ENCODE measurements around the gene SEMA3D.
A peak's percentile ranks its signal among the peaks of the same experiment; 100 is the strongest.

The SEMA3D gene

DNA sequence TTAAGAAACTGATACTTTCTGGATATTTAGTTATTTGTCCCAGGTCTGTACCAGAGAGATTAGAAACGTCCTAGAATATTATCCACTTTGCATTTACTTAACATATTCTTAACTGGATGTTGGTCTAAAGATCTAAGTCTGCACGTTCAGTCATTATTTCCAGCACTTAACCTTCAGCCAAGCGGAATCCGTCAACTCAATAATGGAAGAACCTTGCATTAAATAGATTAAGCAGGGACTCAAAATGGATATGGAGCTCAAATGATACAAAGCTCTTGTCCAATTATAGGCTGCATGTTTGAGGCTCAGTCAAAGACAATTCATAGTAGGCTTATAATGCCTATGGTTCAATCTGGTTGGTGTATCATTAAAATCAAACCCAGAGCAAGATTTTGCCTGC is 162.9 kb downstream of the SEMA3D start:
- no peak overlapping the region for H3K18ac ChIP-seq (ENCODE audit: low read length)
- no peak overlapping the region for H3K4ac ChIP-seq (ENCODE audit: low read depth, low read length)
- H3K4me2 ChIP-seq (ENCODE audit: low read length), result no peak overlapping the region
- H3K14ac ChIP-seq (ENCODE audit: low read length), result no peak overlapping the region
- no peak overlapping the region for H3K23ac ChIP-seq (ENCODE audit: low read length)
- no peaks in the 10 kb centered on the region for H3K36me3 ChIP-seq (ENCODE audit: control insufficient read depth in 1 of 2, insufficient read depth in 2 of 2, low read length in 2 of 2)
- H3K9ac ChIP-seq (ENCODE audit: low read length), result no peak overlapping the region
- no peak for DNase-seq
- no peaks in the 10 kb centered on the region for H3K79me1 ChIP-seq (ENCODE audit: low read length)
- H4K91ac ChIP-seq (ENCODE audit: low read depth, low read length), result no peak overlapping the region
- H2AFZ ChIP-seq (ENCODE audit: insufficient read depth, low read length, poor library complexity), result no peak overlapping the region
- H3K27ac ChIP-seq (ENCODE audit: low read depth, low read length), result no peak overlapping the region
- H2BK5ac ChIP-seq (ENCODE audit: low read depth, low read length, poor library complexity), result no peak overlapping the region
- no CpG with 5 or more reads among the region's 4 CpGs for WGBS (ENCODE audit: extremely low coverage, insufficient coverage, insufficient read length)
- H3K4me1 ChIP-seq (ENCODE audit: control insufficient read depth in 1 of 2, insufficient read depth in 2 of 2, low read length in 2 of 2), result peaks cover 2% of the 10 kb centered on the region in 2 experiments
- no peak overlapping the region for H4K8ac ChIP-seq (ENCODE audit: low read depth, low read length)
- no peak overlapping the region for H2AK5ac ChIP-seq (ENCODE audit: low read length)
- H3K4me3 ChIP-seq (ENCODE audit: low read depth, low read length), result no peak overlapping the region
- no peaks in the 10 kb centered on the region for H3K9me3 ChIP-seq (ENCODE audit: insufficient read depth, low read depth, low read length)
- H4K12ac ChIP-seq (ENCODE audit: low read depth, low read length), result no peak overlapping the region
- no peak overlapping the region for H2BK120ac ChIP-seq (ENCODE audit: insufficient read depth, low read length, poor library complexity)
- no peak overlapping the region for H2BK12ac ChIP-seq (ENCODE audit: low read length)
- no peaks in the 10 kb centered on the region for H3K79me2 ChIP-seq (ENCODE audit: control insufficient read depth, insufficient read depth, low read length, poor library complexity)
- no peaks in the 10 kb centered on the region for H3K27me3 ChIP-seq (ENCODE audit: insufficient read depth, low read length)

- H3K9ac ChIP-seq (ENCODE audit: low read length), result no peak overlapping the region
- H3K36me3 ChIP-seq (ENCODE audit: control insufficient read depth in 1 of 2, insufficient read depth in 2 of 2, low read length in 2 of 2), result no peaks in the 10 kb centered on the region
- H3K23ac ChIP-seq (ENCODE audit: low read length), result no peak overlapping the region
- H3K14ac ChIP-seq (ENCODE audit: low read length), result no peak overlapping the region
- H2BK12ac ChIP-seq (ENCODE audit: low read length), result no peak overlapping the region
- no peak overlapping the region for H2BK5ac ChIP-seq (ENCODE audit: low read depth, low read length, poor library complexity)
- H3K79me1 ChIP-seq (ENCODE audit: low read length), result no peaks in the 10 kb centered on the region
- no peak overlapping the region for H4K12ac ChIP-seq (ENCODE audit: low read depth, low read length)
- H4K8ac ChIP-seq (ENCODE audit: low read depth, low read length), result no peak overlapping the region
- no peaks in the 10 kb centered on the region for H3K9me3 ChIP-seq (ENCODE audit: insufficient read depth, low read depth, low read length)
- H3K4ac ChIP-seq (ENCODE audit: low read depth, low read length), result no peak overlapping the region
- H2AK5ac ChIP-seq (ENCODE audit: low read length), result no peak overlapping the region
- no CpG with 5 or more reads among the region's 2 CpGs for WGBS (ENCODE audit: extremely low coverage, insufficient coverage, insufficient read length)
- H3K27me3 ChIP-seq (ENCODE audit: insufficient read depth, low read length), result no peaks in the 10 kb centered on the region
- H3K18ac ChIP-seq (ENCODE audit: low read length), result no peak overlapping the region
- no peak overlapping the region for H3K27ac ChIP-seq (ENCODE audit: low read depth, low read length)
- no peak overlapping the region for H2AFZ ChIP-seq (ENCODE audit: insufficient read depth, low read length, poor library complexity)
- no peaks in the 10 kb centered on the region for H3K79me2 ChIP-seq (ENCODE audit: control insufficient read depth, insufficient read depth, low read length, poor library complexity)
- H2BK120ac ChIP-seq (ENCODE audit: insufficient read depth, low read length, poor library complexity), result no peak overlapping the region
- H3K4me2 ChIP-seq (ENCODE audit: low read length), result no peak overlapping the region
- peak; percentile 3 to 85 for DNase-seq
- no peak overlapping the region for H3K4me3 ChIP-seq (ENCODE audit: low read depth, low read length)
- H3K4me1 ChIP-seq (ENCODE audit: control insufficient read depth in 1 of 2, insufficient read depth in 2 of 2, low read length in 2 of 2), result peaks cover 2% of the 10 kb centered on the region in 2 experiments
- H4K91ac ChIP-seq (ENCODE audit: low read depth, low read length), result no peak overlapping the region
Observed at GRCh38 chr7:85023066-85023712, 163.7 kb downstream of the SEMA3D start.

GRCh38 chr7:85022064-85022697 is 164.7 kb downstream of the SEMA3D start:
- Histone ChIP-seq H2AK5ac (ENCODE audit: low read length) (no peak overlapping the region), H3K4me3 (ENCODE audit: low read depth, low read length) (no peak overlapping the region), H2BK5ac (ENCODE audit: low read depth, low read length, poor library complexity) (no peak overlapping the region), H3K23ac (ENCODE audit: low read length) (no peak overlapping the region), H4K12ac (ENCODE audit: low read depth, low read length) (no peak overlapping the region), H4K91ac (ENCODE audit: low read depth, low read length) (no peak overlapping the region), H2BK120ac (ENCODE audit: insufficient read depth, low read length, poor library complexity) (no peak overlapping the region), H3K9me3 (ENCODE audit: insufficient read depth, low read depth, low read length) (no peaks in the 10 kb centered on the region), H3K36me3 (ENCODE audit: control insufficient read depth in 1 of 2, insufficient read depth in 2 of 2, low read length in 2 of 2) (no peaks in the 10 kb centered on the region), H3K4me1 (ENCODE audit: control insufficient read depth in 1 of 2, insufficient read depth in 2 of 2, low read length in 2 of 2) (peaks cover 2% of the 10 kb centered on the region in 2 experiments), H4K8ac (ENCODE audit: low read depth, low read length) (no peak overlapping the region), H3K14ac (ENCODE audit: low read length) (no peak overlapping the region), H2AFZ (ENCODE audit: insufficient read depth, low read length, poor library complexity) (no peak overlapping the region), H3K18ac (ENCODE audit: low read length) (no peak overlapping the region), H3K27me3 (ENCODE audit: insufficient read depth, low read length) (no peaks in the 10 kb centered on the region), H3K4ac (ENCODE audit: low read depth, low read length) (no peak overlapping the region), H3K4me2 (ENCODE audit: low read length) (no peak overlapping the region), H3K79me2 (ENCODE audit: control insufficient read depth, insufficient read depth, low read length, poor library complexity) (no peaks in the 10 kb centered on the region), H3K27ac (ENCODE audit: low read depth, low read length) (no peak overlapping the region), H3K79me1 (ENCODE audit: low read length) (no peaks in the 10 kb centered on the region), H3K9ac (ENCODE audit: low read length) (no peak overlapping the region), H2BK12ac (ENCODE audit: low read length) (no peak overlapping the region)
- WGBS (ENCODE audit: extremely low coverage, insufficient coverage, insufficient read length), result no CpG with 5 or more reads among the region's 5 CpGs
- no peak for DNase-seq

GRCh38 chr7:85021101-85021704 is 165.7 kb downstream of the SEMA3D start:
- Histone ChIP-seq H3K18ac (ENCODE audit: low read length) (no peak overlapping the region), H2BK120ac (ENCODE audit: insufficient read depth, low read length, poor library complexity) (no peak overlapping the region), H2BK5ac (ENCODE audit: low read depth, low read length, poor library complexity) (no peak overlapping the region), H3K4me1 (ENCODE audit: control insufficient read depth in 1 of 2, insufficient read depth in 2 of 2, low read length in 2 of 2) (peaks cover 2% of the 10 kb centered on the region in 2 experiments), H3K79me1 (ENCODE audit: low read length) (no peaks in the 10 kb centered on the region), H3K4me3 (ENCODE audit: low read depth, low read length) (no peak overlapping the region), H3K4ac (ENCODE audit: low read depth, low read length) (no peak overlapping the region), H2AFZ (ENCODE audit: insufficient read depth, low read length, poor library complexity) (no peak overlapping the region), H3K27me3 (ENCODE audit: insufficient read depth, low read length) (no peaks in the 10 kb centered on the region), H3K79me2 (ENCODE audit: control insufficient read depth, insufficient read depth, low read length, poor library complexity) (no peaks in the 10 kb centered on the region), H4K8ac (ENCODE audit: low read depth, low read length) (no peak overlapping the region), H3K9ac (ENCODE audit: low read length) (no peak overlapping the region), H2AK5ac (ENCODE audit: low read length) (no peak overlapping the region), H3K4me2 (ENCODE audit: low read length) (no peak overlapping the region), H4K12ac (ENCODE audit: low read depth, low read length) (no peak overlapping the region), H3K36me3 (ENCODE audit: control insufficient read depth in 1 of 2, insufficient read depth in 2 of 2, low read length in 2 of 2) (no peaks in the 10 kb centered on the region), H3K27ac (ENCODE audit: low read depth, low read length) (no peak overlapping the region), H3K23ac (ENCODE audit: low read length) (no peak overlapping the region), H3K9me3 (ENCODE audit: insufficient read depth, low read depth, low read length) (no peaks in the 10 kb centered on the region), H2BK12ac (ENCODE audit: low read length) (no peak overlapping the region), H4K91ac (ENCODE audit: low read depth, low read length) (no peak overlapping the region), H3K14ac (ENCODE audit: low read length) (no peak overlapping the region)
- WGBS (ENCODE audit: extremely low coverage, insufficient coverage, insufficient read length), result no CpG with 5 or more reads among the region's 4 CpGs
- peak in 1 of 2 donors; percentile 35 for DNase-seq

All from trophoblast cell (in vitro differentiated cells and primary cell).